H1 (cell line): ENCODE measurements around the gene INPP5F. TPM values are rescaled to one million over a fixed set of nuclear protein-coding genes. Genes with fewer than 3 reads are reported as not detected.

Experiments used
- CTCF ChIA-PET: fragments of 300-600 bp; sonication (Branson Sonifier 250); formaldehyde crosslinking; loops from one replicate; lab custom pipeline; 2021; ENCODE audit not compliant: partially characterized antibody; lab: Charles Lee
- POLR2A ChIA-PET: fragments of 300-600 bp; sonication (Branson Sonifier 250); formaldehyde crosslinking; loops from one replicate; lab custom pipeline; 2021; ENCODE audit warnings: inconsistent platforms; ENCODE audit not compliant: partially characterized antibody; lab: Charles Lee
- DNase-seq, 2 experiments: peaks; one replicate each; pipeline versions ENCODE4 v3.0.0 to v3.0.0-alpha.2; 2010 to 2022; ENCODE audit warnings: low spot score in 2 of 2, low read depth in 1 of 2, mixed read lengths in 1 of 2
- FAIRE-seq: peaks from 2 replicates; lab custom pipeline; 2011; peaks lifted over from hg19 to GRCh38; lab: Jason Lieb, UNC
- H2AFZ ChIP-seq: 2 replicates; pipeline ENCODE4 v1.8.1; 2012; ENCODE audit warnings: low read length, inconsistent platforms
- H2AK5ac ChIP-seq: 2 replicates; pipeline ENCODE4 v1.6.1; 2013; ENCODE audit warnings: low read depth, low read length
- H2BK120ac ChIP-seq: replicated peaks from 2 replicates; pipeline ENCODE3; 2013; ENCODE audit warnings: low read depth, low read length, inconsistent platforms
- H2BK12ac ChIP-seq: 2 replicates; pipeline ENCODE4 v1.6.1; 2013; ENCODE audit warnings: low read depth, low read length
- H2BK15ac ChIP-seq: 2 replicates; pipeline ENCODE4 v1.6.1; 2013; ENCODE audit warnings: low read length
- H2BK20ac ChIP-seq: 2 replicates; pipeline ENCODE4 v1.6.1; 2013; ENCODE audit warnings: low read length
- H2BK5ac ChIP-seq: 2 replicates; pipeline ENCODE4 v1.6.1; 2013; ENCODE audit warnings: low read depth, low read length
- H3K14ac ChIP-seq: 2 replicates; pipeline ENCODE4 v1.6.1; 2013; ENCODE audit warnings: inconsistent platforms; ENCODE audit not compliant: insufficient read length
- H3K18ac ChIP-seq: 2 replicates; pipeline ENCODE4 v1.6.1; 2013; ENCODE audit warnings: low read length; ENCODE audit errors: extremely low read depth
- H3K23ac ChIP-seq: 2 replicates; pipeline ENCODE4 v1.6.1; 2013; ENCODE audit warnings: inconsistent platforms; ENCODE audit not compliant: insufficient read length
- H3K23me2 ChIP-seq: 2 replicates; pipeline ENCODE4 v1.6.1; 2013; ENCODE audit warnings: low read depth, low read length
- H3K27ac ChIP-seq: 2 replicates; pipeline ENCODE4 v1.6.1; 2011; ENCODE audit warnings: low read depth, low read length, inconsistent platforms
- H3K27me3 ChIP-seq, 4 experiments: replicated peaks in 1 of 4; 1 replicate in 1 of 4; 2 replicates in 3 of 4; pipeline versions ENCODE4 v1.6.1 to v1.8.1; 2011 to 2013; ENCODE audit warnings: low read length in 3 of 4, mild to moderate bottlenecking in 3 of 4, inconsistent platforms in 2 of 4, mixed read lengths in 2 of 4, moderate library complexity in 1 of 4; ENCODE audit not compliant: control insufficient read depth in 3 of 4, insufficient read depth in 3 of 4; ENCODE audit errors: extremely low read depth in 1 of 4
- H3K36me3 ChIP-seq, 4 experiments: 2 replicates each; pipeline versions ENCODE4 v1.6.1 to v1.8.1; 2011 to 2013; ENCODE audit warnings: mild to moderate bottlenecking in 4 of 4, low read length in 3 of 4, moderate library complexity in 2 of 4, control low read depth in 1 of 4, inconsistent platforms in 1 of 4; ENCODE audit not compliant: insufficient read depth in 4 of 4, control insufficient read depth in 2 of 4
- H3K4ac ChIP-seq: replicated peaks from 2 replicates; pipeline ENCODE3; 2013; ENCODE audit warnings: low read length, low read depth, mixed read lengths, inconsistent platforms; ENCODE audit not compliant: insufficient read length
- H3K4me1 ChIP-seq, 4 experiments: replicated peaks in 1 of 4; 1 replicate in 1 of 4; 2 replicates in 3 of 4; pipeline versions ENCODE4 v1.6.1 to v1.8.1; 2011 to 2013; ENCODE audit warnings: low read length in 3 of 4, inconsistent platforms in 2 of 4, mixed read lengths in 1 of 4; ENCODE audit not compliant: insufficient read depth in 4 of 4, control insufficient read depth in 3 of 4
- H3K4me2 ChIP-seq, 2 experiments: 2 replicates each; pipeline versions ENCODE4 v1.6.1 to v1.8.1; 2011 to 2013; ENCODE audit warnings: low read depth in 2 of 2, low read length in 2 of 2, control low read depth in 1 of 2, inconsistent platforms in 1 of 2, mild to moderate bottlenecking in 1 of 2; ENCODE audit not compliant: insufficient read depth in 1 of 2
- H3K4me3 ChIP-seq, 4 experiments: fragments of 200-600, 300-600 bp in 1 of 4; sonication (generic), shearing (Covaris generic), sonication (Bioruptor Twin) in 1 of 4; 2 replicates each; pipeline versions ENCODE4 v1.5.1 to v1.8.1; 2011 to 2016; ENCODE audit warnings: low read length in 4 of 4, low read depth in 3 of 4, control low read depth in 2 of 4, inconsistent platforms in 2 of 4, mild to moderate bottlenecking in 2 of 4, mixed read lengths in 1 of 4, moderate library complexity in 1 of 4; ENCODE audit not compliant: insufficient read depth in 2 of 4; ENCODE audit errors: extremely low read depth in 1 of 4
- H3K56ac ChIP-seq: replicated peaks from 2 replicates; pipeline ENCODE3; 2013; ENCODE audit warnings: low read depth, mild to moderate bottlenecking, mixed read lengths, low read length, inconsistent platforms; ENCODE audit not compliant: insufficient read length
- H3K79me1 ChIP-seq: 2 replicates; pipeline ENCODE4 v1.6.1; 2013; ENCODE audit warnings: low read depth, low read length, control low read depth
- H3K79me2 ChIP-seq, 2 experiments: 2 replicates each; pipeline versions ENCODE4 v1.6.1 to v1.8.1; 2012 to 2013; ENCODE audit warnings: low read length in 2 of 2, mild to moderate bottlenecking in 2 of 2, inconsistent platforms in 1 of 2; ENCODE audit not compliant: insufficient read depth in 2 of 2, control insufficient read depth in 1 of 2
- H3K9ac ChIP-seq, 4 experiments: replicated peaks in 1 of 4; 1 replicate in 1 of 4; 2 replicates in 3 of 4; pipeline versions ENCODE4 v1.6.1 to v1.8.1; 2011 to 2013; ENCODE audit warnings: low read depth in 3 of 4, low read length in 3 of 4, control low read depth in 2 of 4, mild to moderate bottlenecking in 2 of 4, moderate library complexity in 2 of 4, inconsistent platforms in 1 of 4; ENCODE audit errors: extremely low read depth in 1 of 4
- H3K9me3 ChIP-seq, 2 experiments: 2 replicates each; pipeline versions ENCODE4 v1.6.1 to v1.8.1; 2012 to 2013; ENCODE audit warnings: mild to moderate bottlenecking in 2 of 2, moderate library complexity in 2 of 2, control low read depth in 1 of 2, inconsistent platforms in 1 of 2, low read depth in 1 of 2, low read length in 1 of 2, mixed read lengths in 1 of 2; ENCODE audit not compliant: insufficient read depth in 2 of 2
- H4K20me1 ChIP-seq, 2 experiments: replicated peaks in 1 of 2; 2 replicates each; pipeline versions ENCODE3 to v1.8.1; 2011 to 2013; ENCODE audit warnings: inconsistent platforms in 2 of 2, low read length in 2 of 2, mild to moderate bottlenecking in 1 of 2; ENCODE audit not compliant: insufficient read depth in 2 of 2, control insufficient read depth in 1 of 2
- H4K5ac ChIP-seq: 2 replicates; pipeline ENCODE4 v1.6.1; 2013; ENCODE audit warnings: low read length, low read depth, mixed read lengths, inconsistent platforms; ENCODE audit not compliant: insufficient read length
- H4K8ac ChIP-seq: 2 replicates; pipeline ENCODE4 v1.8.0; 2013; ENCODE audit warnings: mild to moderate bottlenecking, moderate library complexity, low read length, inconsistent platforms; ENCODE audit not compliant: insufficient read depth; ENCODE audit errors: extremely low read depth
- H4K91ac ChIP-seq: replicated peaks from 2 replicates; pipeline ENCODE3; 2013; ENCODE audit warnings: low read length, mixed read lengths, inconsistent platforms; ENCODE audit not compliant: insufficient read length
- BACH1 ChIP-seq: IDR thresholded peaks from 2 replicates; pipeline ENCODE4 v1.6.1; 2012; ENCODE audit warnings: low read length, improper control_type of control experiment
- WGBS, 2 experiments: shearing (Covaris generic) in 1 of 2; methylation state at CpG; one replicate each; pipeline versions ENCODE4 v1.1.6 to v1.1.7; 2013 to 2015; ENCODE audit warnings: low lambda C conversion rate in 2 of 2, mixed read lengths in 2 of 2, inconsistent platforms in 1 of 2, low coverage in 1 of 2, missing lambda C conversion rate in 1 of 2; ENCODE audit not compliant: insufficient replicate concordance in 2 of 2, insufficient coverage in 1 of 2, insufficient read length in 1 of 2; ENCODE audit errors: extremely low coverage in 1 of 2, missing lambda C conversion rate in 1 of 2; 5-methylcytosine and 5-hydroxymethylcytosine counted together
- long read RNA-seq, 2 experiments: library from RNA in 1 of 2; library from capped mRNA in 1 of 2; stranded (forward); transcript quantifications; one replicate each; pipeline ENCODE4 v2.0.0, GENCODE V29; 2021; ENCODE audit warnings: inconsistent platforms in 1 of 2
- polyA minus RNA-seq, 3 experiments: library from RNA; depleted of rRNA, polyadenylated mRNA; stranded (reverse); fragments of >200 nt; gene quantifications; 1 replicate in 2 of 3; 2 replicates in 1 of 3; pipeline ENCODE4 v1.2.3, GENCODE V29; 2011
- polyA plus RNA-seq, 7 experiments: library from polyadenylated mRNA; depleted of rRNA in 3 of 7; stranded (reverse) in 5 of 7; unstranded in 2 of 7; fragments of >200 nt in 5 of 7; fragments of 200-250 nt in 2 of 7; gene quantifications; 1 replicate in 5 of 7; 2 replicates in 1 of 7; 4 replicates in 1 of 7; pipeline versions ENCODE4 v1.2.1 to v1.2.3, GENCODE V29; 2011 to 2013; ENCODE audit warnings: missing spikeins in 2 of 7, mixed read lengths in 2 of 7
- total RNA-seq: library from RNA; stranded (reverse); fragmentation: NEBNext Ultra II Directional; extraction: Animal tissue kit (Norgen Biotek cat#: 25700); gene quantifications from 2 replicates; pipeline ENCODE4 v1.2.1, GENCODE V29; 2021

INPP5F gene, protein sequence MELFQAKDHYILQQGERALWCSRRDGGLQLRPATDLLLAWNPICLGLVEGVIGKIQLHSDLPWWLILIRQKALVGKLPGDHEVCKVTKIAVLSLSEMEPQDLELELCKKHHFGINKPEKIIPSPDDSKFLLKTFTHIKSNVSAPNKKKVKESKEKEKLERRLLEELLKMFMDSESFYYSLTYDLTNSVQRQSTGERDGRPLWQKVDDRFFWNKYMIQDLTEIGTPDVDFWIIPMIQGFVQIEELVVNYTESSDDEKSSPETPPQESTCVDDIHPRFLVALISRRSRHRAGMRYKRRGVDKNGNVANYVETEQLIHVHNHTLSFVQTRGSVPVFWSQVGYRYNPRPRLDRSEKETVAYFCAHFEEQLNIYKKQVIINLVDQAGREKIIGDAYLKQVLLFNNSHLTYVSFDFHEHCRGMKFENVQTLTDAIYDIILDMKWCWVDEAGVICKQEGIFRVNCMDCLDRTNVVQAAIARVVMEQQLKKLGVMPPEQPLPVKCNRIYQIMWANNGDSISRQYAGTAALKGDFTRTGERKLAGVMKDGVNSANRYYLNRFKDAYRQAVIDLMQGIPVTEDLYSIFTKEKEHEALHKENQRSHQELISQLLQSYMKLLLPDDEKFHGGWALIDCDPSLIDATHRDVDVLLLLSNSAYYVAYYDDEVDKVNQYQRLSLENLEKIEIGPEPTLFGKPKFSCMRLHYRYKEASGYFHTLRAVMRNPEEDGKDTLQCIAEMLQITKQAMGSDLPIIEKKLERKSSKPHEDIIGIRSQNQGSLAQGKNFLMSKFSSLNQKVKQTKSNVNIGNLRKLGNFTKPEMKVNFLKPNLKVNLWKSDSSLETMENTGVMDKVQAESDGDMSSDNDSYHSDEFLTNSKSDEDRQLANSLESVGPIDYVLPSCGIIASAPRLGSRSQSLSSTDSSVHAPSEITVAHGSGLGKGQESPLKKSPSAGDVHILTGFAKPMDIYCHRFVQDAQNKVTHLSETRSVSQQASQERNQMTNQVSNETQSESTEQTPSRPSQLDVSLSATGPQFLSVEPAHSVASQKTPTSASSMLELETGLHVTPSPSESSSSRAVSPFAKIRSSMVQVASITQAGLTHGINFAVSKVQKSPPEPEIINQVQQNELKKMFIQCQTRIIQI
- total RNA-seq (97.9 and 101 TPM in 2 replicates), polyA plus RNA-seq (2011; rRNA removed) (32.1 and 50.1 TPM in 2 replicates), polyA minus RNA-seq (2011; rRNA and poly(A)+ RNA removed) (50.3 and 71.5 TPM in 2 replicates)
- 52.3 TPM for polyA plus RNA-seq (2011; cell fraction: cytosol; rRNA removed)
- 24.2 TPM for polyA plus RNA-seq (2011; cell fraction: nucleus; rRNA removed)
- polyA plus RNA-seq (2012, experiment 1 of 2): 60.7 to 95.4 TPM (median 74.9 TPM) in 4 replicates
- 6.2 TPM for polyA plus RNA-seq (2012, experiment 2 of 2)
- polyA plus RNA-seq (2013, experiment 1 of 2): 91.7 TPM
- polyA plus RNA-seq (2013, experiment 2 of 2): 102 TPM
- polyA minus RNA-seq (2011; cell fraction: cytosol; rRNA and poly(A)+ RNA removed): 37.9 TPM
- 73.9 TPM for polyA minus RNA-seq (2011; cell fraction: nucleus; rRNA and poly(A)+ RNA removed)
- long read RNA-seq, experiment 1, full-length matches to known transcripts: 17 of 73 reads
- long read RNA-seq, experiment 1, partial matches to known transcripts: 8 of 73 reads
- long read RNA-seq, experiment 1, other reads (novel, unspliced or antisense): 48 of 73 reads
- long read RNA-seq, experiment 2, partial matches to known transcripts: 0 of 8 reads
- long read RNA-seq, experiment 2, other reads (novel, unspliced or antisense): 7 of 8 reads

DNA sequence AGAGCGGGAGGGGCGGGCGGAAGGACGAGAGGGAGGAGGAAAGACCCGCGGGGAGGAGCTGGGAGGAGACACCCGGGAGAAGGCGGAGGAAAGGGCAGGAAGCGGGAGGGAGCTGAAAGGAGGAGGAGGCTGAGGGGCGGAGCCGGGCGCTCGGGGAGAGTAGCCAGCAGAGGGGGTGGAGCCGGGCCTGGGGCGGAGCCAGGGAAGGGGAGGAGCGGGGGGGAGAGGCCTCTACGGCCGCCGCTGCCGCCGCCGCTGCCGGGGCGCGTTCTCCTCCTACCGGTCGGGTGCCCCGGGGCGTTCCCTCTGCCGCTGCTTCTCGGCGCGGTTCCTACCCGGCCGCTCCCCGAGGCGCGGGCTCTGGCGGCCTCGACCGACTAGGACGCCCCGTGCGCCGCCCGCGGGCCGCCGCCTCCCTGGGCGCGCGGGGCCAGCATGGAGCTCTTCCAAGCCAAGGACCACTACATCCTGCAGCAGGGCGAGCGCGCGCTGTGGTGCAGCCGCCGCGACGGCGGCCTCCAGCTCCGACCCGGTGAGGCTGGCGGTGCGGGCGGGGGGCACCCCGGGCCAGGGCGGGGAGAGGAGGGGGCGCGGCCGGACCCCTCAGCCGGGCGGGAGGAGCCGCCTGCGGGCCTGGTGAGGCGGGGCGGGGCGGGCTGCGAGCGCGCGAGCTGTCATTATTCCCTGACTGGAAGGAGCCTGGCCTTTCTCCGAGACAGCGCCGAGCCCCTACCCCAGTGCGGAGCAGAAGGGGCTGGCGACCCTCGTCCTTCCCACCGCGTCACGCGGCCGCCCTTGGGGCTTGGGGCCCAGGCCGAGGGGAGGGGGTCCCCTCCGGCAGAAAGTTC lies at the start of gene INPP5F:
TSS of gene INPP5F (plus strand) at position 223 of the 848 bp plus-strand sequence. CDS start at position 436, 213 bp downstream.
- Histone ChIP-seq H4K20me1 (peaks cover 2 to 6% of the 10 kb centered on the region in 2 experiments), H3K27ac (peak within 1 kb of the TSS; percentile 60; the same call in 1 of the 2 replicates), H2BK12ac (peak within 1 kb of the TSS; percentile 87; the same call in 1 of the 2 replicates), H3K4ac (peak within 1 kb of the TSS; percentile 71), H3K9me3 (peaks cover 0 to 8% of the 10 kb centered on the region in 2 experiments; a peak in 1 of 4 replicates), H2BK120ac (no peak within 1 kb of the TSS), H4K5ac (peak within 1 kb of the TSS; percentile 86), H2BK15ac (peak within 1 kb of the TSS; percentile 46; the same call in 1 of the 2 replicates), H3K23me2 (peaks cover 15% of the 10 kb centered on the region), H3K79me1 (peaks cover 3% of the 10 kb centered on the region; the same call in 1 of the 2 replicates), H3K9ac (peak within 1 kb of the TSS; percentile 76 to 82 (median 80)), H3K4me1 (peaks cover 4 to 13% (median 8%) of the 10 kb centered on the region in 4 experiments; a peak in 5 of 7 replicates), H2AFZ (no peak within 1 kb of the TSS), H3K4me2 (peak within 1 kb of the TSS; percentile 77 to 86), H3K18ac (peak within 1 kb of the TSS; percentile 81), H3K79me2 (peaks cover 0 to 35% of the 10 kb centered on the region in 2 experiments; a peak in 3 of 4 replicates), H3K14ac (no peak within 1 kb of the TSS), H2BK20ac (no peak within 1 kb of the TSS), H4K8ac (peak within 1 kb of the TSS; percentile 76), H3K4me3 (peak within 1 kb of the TSS; percentile 67 to 99 (median 82)), H2BK5ac (peak within 1 kb of the TSS; percentile 80; the same call in 1 of the 2 replicates), H3K27me3 (no peaks in the 10 kb centered on the region), H3K36me3 (no peaks in the 10 kb centered on the region; a peak in 1 of 8 replicates), H3K23ac (no peak within 1 kb of the TSS), H2AK5ac (0 out of 2 replicates have a peak within 1 kb of the TSS, but pooled peaks have one; percentile 65), H3K56ac (peak within 1 kb of the TSS; percentile 10), H4K91ac (peak within 1 kb of the TSS; percentile 49)
- FAIRE-seq (no peak), DNase-seq (peak; percentile 92 to 99)
- POLR2A ChIA-PET: interaction anchor here (0.7 to 2.9 kb wide), 16 partner anchors 7 to 167 kb away, joined by 3 to 17 read pairs (median 4); partner anchors contain the start of genes BAG3 and SEC23IP
- WGBS, 2 experiments: 1% methylated on average over 42 of the region's 95 CpGs; no CpG with 5 or more reads in 1 of the 2 experiments
- CTCF ChIA-PET: interaction anchor here (0.6 to 2.5 kb wide), 9 partner anchors 10 to 137 kb away, joined by 3 to 7 read pairs (median 4); no protein-coding TSS in a partner anchor
- no peak for TF ChIP-seq BACH1
